Measurements from ENCODE around the gene NFIB.

- TF ChIP-seq CTCF (conservative IDR thresholded peaks at IDR 0.05 in 1 of 2, IDR thresholded peaks at IDR 0.05 in 1 of 2; ENCODE audit: extremely low read depth in 1 of 2, insufficient read depth in 1 of 2, low read depth in 1 of 2, low read length in 2 of 2) (no peak), EZH2 (IDR thresholded peaks at IDR 0.05; ENCODE audit: borderline replicate concordance, low read length) (no peak)
Measured at GRCh38 chr9:14301583-14302021, 12.3 kb downstream of the NFIB start.

All from mammary epithelial cell (primary cell).